Breast epithelium (tissue), 3 donors: ENCODE measurements around the gene ARSD.

Source experiments
- POLR2A ChIP-seq: fragments of 450-650 bp; IDR thresholded peaks from one replicate; pipeline ENCODE4 v1.6.1; 2016; ENCODE audit warnings: antibody characterized with exemption, mild to moderate bottlenecking, moderate library complexity
- POLR2AphosphoS5 ChIP-seq, 3 donors: sonication (generic); formaldehyde crosslinking; IDR thresholded peaks; one replicate each; pipeline ENCODE4 v1.6.1; 2017; ENCODE audit warnings: antibody characterized with exemption in 3 of 3
- TF ChIP-seq, protein P1 (sequence below), 3 donors: fragments of 450-650 bp; IDR thresholded peaks; one replicate each; pipeline ENCODE4 v1.5.1; 2016 to 2017; ENCODE audit warnings: antibody characterized with exemption in 3 of 3, mild to moderate bottlenecking in 3 of 3, moderate library complexity in 3 of 3

DNA sequence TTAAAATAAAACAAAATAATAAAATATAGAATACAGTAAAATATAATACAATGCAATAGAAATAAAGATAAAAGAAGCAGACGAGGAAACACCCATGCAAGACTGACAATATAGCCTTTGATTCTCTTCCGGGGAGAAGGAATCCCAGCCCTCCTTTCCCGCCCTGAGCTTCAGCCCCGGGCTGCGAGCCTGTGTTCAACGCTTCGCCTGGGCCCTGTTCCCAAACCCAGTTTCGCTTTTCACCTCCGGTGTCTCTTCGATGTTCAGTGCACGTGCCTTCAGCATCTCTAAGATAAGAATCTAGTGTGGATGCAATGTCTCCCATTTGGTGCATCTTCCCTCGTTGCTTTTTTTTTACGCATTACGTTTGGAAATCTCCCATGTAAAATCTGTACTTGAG is 38.4 kb upstream of the ARSD start:
- TF ChIP-seq, protein P1, sequence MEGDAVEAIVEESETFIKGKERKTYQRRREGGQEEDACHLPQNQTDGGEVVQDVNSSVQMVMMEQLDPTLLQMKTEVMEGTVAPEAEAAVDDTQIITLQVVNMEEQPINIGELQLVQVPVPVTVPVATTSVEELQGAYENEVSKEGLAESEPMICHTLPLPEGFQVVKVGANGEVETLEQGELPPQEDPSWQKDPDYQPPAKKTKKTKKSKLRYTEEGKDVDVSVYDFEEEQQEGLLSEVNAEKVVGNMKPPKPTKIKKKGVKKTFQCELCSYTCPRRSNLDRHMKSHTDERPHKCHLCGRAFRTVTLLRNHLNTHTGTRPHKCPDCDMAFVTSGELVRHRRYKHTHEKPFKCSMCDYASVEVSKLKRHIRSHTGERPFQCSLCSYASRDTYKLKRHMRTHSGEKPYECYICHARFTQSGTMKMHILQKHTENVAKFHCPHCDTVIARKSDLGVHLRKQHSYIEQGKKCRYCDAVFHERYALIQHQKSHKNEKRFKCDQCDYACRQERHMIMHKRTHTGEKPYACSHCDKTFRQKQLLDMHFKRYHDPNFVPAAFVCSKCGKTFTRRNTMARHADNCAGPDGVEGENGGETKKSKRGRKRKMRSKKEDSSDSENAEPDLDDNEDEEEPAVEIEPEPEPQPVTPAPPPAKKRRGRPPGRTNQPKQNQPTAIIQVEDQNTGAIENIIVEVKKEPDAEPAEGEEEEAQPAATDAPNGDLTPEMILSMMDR (IDR thresholded peaks at IDR 0.05): no peak
- TF ChIP-seq POLR2A (no peak), POLR2AphosphoS5 (IDR thresholded peaks at IDR 0.05) (no peak)
